ENCODE measurements around the gene FGF18. TPM values are rescaled to one million over a fixed set of nuclear protein-coding genes. Genes with fewer than 3 reads are reported as not detected.
"Not testable (repeated sequence)": the region's sequence is repeated elsewhere in the genome, so short reads cannot be mapped to it uniquely, and the experiment has no call there.

Gene FGF18
- total and polyA plus RNA-seq, 2 donors from 2014 or later: 0.39 to 1.8 TPM

- intact Hi-C loops (cut with DNase I): no loop called here
- TF ChIP-seq, protein P1, sequence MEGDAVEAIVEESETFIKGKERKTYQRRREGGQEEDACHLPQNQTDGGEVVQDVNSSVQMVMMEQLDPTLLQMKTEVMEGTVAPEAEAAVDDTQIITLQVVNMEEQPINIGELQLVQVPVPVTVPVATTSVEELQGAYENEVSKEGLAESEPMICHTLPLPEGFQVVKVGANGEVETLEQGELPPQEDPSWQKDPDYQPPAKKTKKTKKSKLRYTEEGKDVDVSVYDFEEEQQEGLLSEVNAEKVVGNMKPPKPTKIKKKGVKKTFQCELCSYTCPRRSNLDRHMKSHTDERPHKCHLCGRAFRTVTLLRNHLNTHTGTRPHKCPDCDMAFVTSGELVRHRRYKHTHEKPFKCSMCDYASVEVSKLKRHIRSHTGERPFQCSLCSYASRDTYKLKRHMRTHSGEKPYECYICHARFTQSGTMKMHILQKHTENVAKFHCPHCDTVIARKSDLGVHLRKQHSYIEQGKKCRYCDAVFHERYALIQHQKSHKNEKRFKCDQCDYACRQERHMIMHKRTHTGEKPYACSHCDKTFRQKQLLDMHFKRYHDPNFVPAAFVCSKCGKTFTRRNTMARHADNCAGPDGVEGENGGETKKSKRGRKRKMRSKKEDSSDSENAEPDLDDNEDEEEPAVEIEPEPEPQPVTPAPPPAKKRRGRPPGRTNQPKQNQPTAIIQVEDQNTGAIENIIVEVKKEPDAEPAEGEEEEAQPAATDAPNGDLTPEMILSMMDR (IDR thresholded peaks at IDR 0.05; ENCODE audit: borderline replicate concordance, extremely low read depth, insufficient read depth): no peak
- H3K27me3 ChIP-seq (ENCODE audit: control insufficient read depth, insufficient read depth, low read length): no peaks in the 10 kb centered on the region
- no peaks in the 10 kb centered on the region for H3K36me3 ChIP-seq (ENCODE audit: control insufficient read depth in 2 of 3, insufficient read depth in 3 of 3, low read length in 3 of 3)
- H3K9ac ChIP-seq (ENCODE audit: low read length in 3 of 3): no peak overlapping the region
- H3K4me1 ChIP-seq (ENCODE audit: control insufficient read depth in 2 of 3, insufficient read depth in 2 of 3, low read depth in 1 of 3, low read length in 3 of 3): peaks cover 0 to 4% (median 0%) of the 10 kb centered on the region in 3 donors
- no peak overlapping the region for H3K4me3 ChIP-seq (ENCODE audit: low read length in 3 of 3)
- DNase-seq (peak in 2 of 5 donors; percentile 27 to 37), FAIRE-seq (no peak)
- H3K9me3 ChIP-seq (ENCODE audit: control insufficient read depth in 2 of 3, insufficient read depth in 1 of 3, low read length in 3 of 3): no peaks in the 10 kb centered on the region
- no peak overlapping the region for H3K27ac ChIP-seq (ENCODE audit: low read depth in 2 of 2, low read length in 2 of 2)
These were observed 75.8 kb downstream of the FGF18 start for GRCh38 chr5:171495122-171495700.

- Histone ChIP-seq H3K27me3 (ENCODE audit: control insufficient read depth, insufficient read depth, low read length) (no peaks in the 10 kb centered on the region), H3K9me3 (ENCODE audit: control insufficient read depth in 2 of 3, insufficient read depth in 1 of 3, low read length in 3 of 3) (no peaks in the 10 kb centered on the region), H3K4me3 (ENCODE audit: low read length in 3 of 3) (no peak overlapping the region), H3K36me3 (ENCODE audit: control insufficient read depth in 2 of 3, insufficient read depth in 3 of 3, low read length in 3 of 3) (no peaks in the 10 kb centered on the region), H3K27ac (ENCODE audit: low read depth in 2 of 2, low read length in 2 of 2) (no peak overlapping the region), H3K4me1 (ENCODE audit: control insufficient read depth in 2 of 3, insufficient read depth in 2 of 3, low read depth in 1 of 3, low read length in 3 of 3) (peaks cover 0 to 4% (median 0%) of the 10 kb centered on the region in 3 donors), H3K9ac (ENCODE audit: low read length in 3 of 3) (no peak overlapping the region)
- TF ChIP-seq, protein P1 (IDR thresholded peaks at IDR 0.05; ENCODE audit: borderline replicate concordance, extremely low read depth, insufficient read depth): no peak
- intact Hi-C loops (cut with DNase I): no loop called here
- peak in 1 of 5 donors; percentile 56 for DNase-seq
- no peak for FAIRE-seq
These were observed 77.0 kb downstream of the FGF18 start for GRCh38 chr5:171496456-171496855.

DNA sequence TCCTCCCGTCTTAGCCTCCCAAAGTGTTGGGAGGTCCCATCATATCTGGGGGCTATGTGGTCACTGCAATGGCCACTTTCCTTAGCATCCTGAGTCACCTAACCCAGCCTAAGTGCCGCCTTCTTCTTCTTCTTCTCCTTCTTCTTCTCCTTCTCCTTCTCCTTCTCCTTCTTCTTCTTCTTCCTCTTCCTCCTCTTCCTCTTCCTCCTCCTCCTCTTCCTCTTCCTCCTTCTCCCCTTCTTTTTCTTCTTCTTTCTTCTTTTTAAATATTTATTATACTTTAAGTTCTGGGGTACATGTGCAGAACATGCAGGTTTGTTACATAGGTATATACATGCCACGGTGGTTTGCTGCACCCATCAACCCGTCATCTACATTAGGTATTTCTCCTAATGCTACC is 78.0 kb downstream of the FGF18 start:
- H3K9ac ChIP-seq (ENCODE audit: low read length in 3 of 3); H3K36me3 ChIP-seq (ENCODE audit: control insufficient read depth in 2 of 3, insufficient read depth in 3 of 3, low read length in 3 of 3); DNase-seq; H3K9me3 ChIP-seq (ENCODE audit: control insufficient read depth in 2 of 3, insufficient read depth in 1 of 3, low read length in 3 of 3); FAIRE-seq; H3K4me1 ChIP-seq (ENCODE audit: control insufficient read depth in 2 of 3, insufficient read depth in 2 of 3, low read depth in 1 of 3, low read length in 3 of 3); H3K4me3 ChIP-seq (ENCODE audit: low read length in 3 of 3); intact Hi-C loops (cut with DNase I); H3K27me3 ChIP-seq (ENCODE audit: control insufficient read depth, insufficient read depth, low read length); H3K27ac ChIP-seq (ENCODE audit: low read depth in 2 of 2, low read length in 2 of 2): not testable (repeated sequence)

DNA sequence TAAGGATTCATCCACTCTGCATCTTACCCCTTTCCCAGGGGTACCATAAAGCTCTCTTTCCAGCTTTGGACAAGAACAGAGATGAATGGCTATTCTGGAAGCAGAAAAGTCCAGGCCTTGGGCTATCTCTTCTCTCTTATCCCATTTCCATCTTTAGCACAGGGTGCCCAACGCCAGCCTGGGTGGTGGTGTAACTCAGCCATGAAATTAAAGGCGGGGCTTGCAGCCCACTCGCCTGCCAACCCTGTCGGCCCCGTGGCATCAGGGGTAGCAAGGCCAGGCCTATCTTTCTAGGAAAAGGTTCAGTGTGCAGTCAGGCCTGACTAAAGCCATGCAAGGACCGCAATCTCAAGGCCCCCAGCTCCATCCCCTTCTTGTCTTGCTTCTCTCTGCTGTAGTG is 78.7 kb downstream of the FGF18 start:
- DNase-seq (no peak), FAIRE-seq (no peak)
- H3K27me3 ChIP-seq (ENCODE audit: control insufficient read depth, insufficient read depth, low read length): no peaks in the 10 kb centered on the region

More for the DNA sequence above, 78.7 kb downstream of the FGF18 start:
- no peaks in the 10 kb centered on the region for H3K36me3 ChIP-seq (ENCODE audit: control insufficient read depth in 2 of 3, insufficient read depth in 3 of 3, low read length in 3 of 3)
- H3K4me1 ChIP-seq (ENCODE audit: control insufficient read depth in 2 of 3, insufficient read depth in 2 of 3, low read depth in 1 of 3, low read length in 3 of 3): peaks cover 0 to 4% (median 0%) of the 10 kb centered on the region in 3 donors
- H3K27ac ChIP-seq (ENCODE audit: low read depth in 2 of 2, low read length in 2 of 2): no peak overlapping the region
- H3K4me3 ChIP-seq (ENCODE audit: low read length in 3 of 3): no peak overlapping the region
- H3K9me3 ChIP-seq (ENCODE audit: control insufficient read depth in 2 of 3, insufficient read depth in 1 of 3, low read length in 3 of 3): no peaks in the 10 kb centered on the region
- intact Hi-C loops (cut with DNase I): no loop called here
- TF ChIP-seq, protein P1 (IDR thresholded peaks at IDR 0.05; ENCODE audit: borderline replicate concordance, extremely low read depth, insufficient read depth): no peak
- no peak overlapping the region for H3K9ac ChIP-seq (ENCODE audit: low read length in 3 of 3)
